AG08396 (cell line): Measurements from ENCODE around the gene RUSF1.
"Not testable (repeated sequence)": the region's sequence is repeated elsewhere in the genome, so short reads cannot be mapped to it uniquely, and the experiment has no call there.

ENCODE experiments used
- DNase-seq: peaks from one replicate; pipeline ENCODE4 v3.0.0; 2012; ENCODE audit warnings: low spot score, mixed read lengths

The RUSF1 gene

GRCh38 chr16:31507929-31508705 lies at the start of gene RUSF1:
Gene RUSF1, minus strand, starts transcription at chr16:31508391. Its CDS starts 18 bp downstream, at chr16:31508373.
- peak; percentile 88 for DNase-seq

- no peak for DNase-seq
These were observed 34.6 kb upstream of the RUSF1 start for GRCh38 chr16:31542763-31543162.

- not testable (repeated sequence) for DNase-seq
These were observed 31.6 kb upstream of the RUSF1 start for GRCh38 chr16:31539762-31540161.

DNA sequence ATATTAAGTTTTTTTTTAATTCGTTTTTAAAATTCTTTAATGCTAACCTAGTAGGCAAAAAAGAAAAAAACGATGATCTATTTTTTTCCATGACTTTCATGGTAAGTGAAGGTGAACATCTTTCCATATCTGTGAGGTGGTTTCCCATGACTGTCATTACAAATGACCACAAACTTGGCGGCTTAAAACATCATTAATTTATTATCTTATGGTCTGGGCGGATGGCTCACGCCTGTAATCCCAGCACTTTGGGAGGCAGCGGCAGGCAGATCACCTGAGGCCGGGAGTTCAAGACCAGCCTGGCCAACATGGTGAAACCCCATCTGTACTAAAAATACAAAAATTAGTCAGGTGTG lies 30.0 kb upstream of the RUSF1 start:
- DNase-seq: not testable (repeated sequence)

DNA sequence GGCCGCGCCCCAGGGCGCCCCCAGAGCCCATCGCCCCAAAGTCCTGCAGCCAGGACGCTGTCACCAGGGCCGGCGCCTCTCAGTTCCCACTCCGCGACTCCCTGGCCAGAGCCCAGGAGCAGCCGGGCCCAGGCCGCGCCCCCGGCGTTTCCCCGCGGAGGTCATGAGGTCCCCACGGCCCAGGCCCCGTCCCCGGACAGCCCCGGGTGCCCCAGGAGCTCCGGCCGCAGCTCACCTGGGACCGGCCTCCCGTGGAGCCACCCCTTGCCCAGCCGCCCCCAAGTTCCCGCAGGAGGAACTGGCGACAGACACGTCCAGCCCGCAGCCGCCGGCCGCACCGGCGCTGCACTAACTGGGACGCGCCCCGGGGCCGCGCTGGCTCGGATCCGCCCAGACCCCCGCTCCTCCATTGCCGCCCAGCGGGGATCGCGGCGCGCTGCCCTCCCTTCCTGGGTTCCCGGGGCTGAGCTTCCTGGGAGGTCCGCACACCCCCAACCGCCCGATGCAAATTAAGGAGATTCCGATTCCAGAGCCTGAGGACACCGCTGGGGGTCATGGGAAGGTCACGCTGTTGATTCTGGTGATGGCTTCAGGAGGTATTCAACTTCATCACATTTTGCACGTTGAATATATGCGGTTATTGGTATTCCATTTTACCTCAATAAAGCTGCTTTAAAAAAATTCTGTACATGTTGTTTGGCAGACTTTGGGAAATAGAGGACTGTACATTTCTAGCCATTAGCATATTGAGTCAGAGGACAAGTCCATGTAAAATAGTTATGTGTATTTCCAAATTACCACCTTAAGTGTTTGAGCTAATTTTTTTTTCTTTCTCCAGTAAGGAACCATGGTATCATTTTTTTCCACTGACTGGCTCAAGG lies 29.4 kb upstream of the RUSF1 start:
- no peak for DNase-seq

GRCh38 chr16:31536804-31537361 lies 28.7 kb upstream of the RUSF1 start:
- no peak for DNase-seq

DNA sequence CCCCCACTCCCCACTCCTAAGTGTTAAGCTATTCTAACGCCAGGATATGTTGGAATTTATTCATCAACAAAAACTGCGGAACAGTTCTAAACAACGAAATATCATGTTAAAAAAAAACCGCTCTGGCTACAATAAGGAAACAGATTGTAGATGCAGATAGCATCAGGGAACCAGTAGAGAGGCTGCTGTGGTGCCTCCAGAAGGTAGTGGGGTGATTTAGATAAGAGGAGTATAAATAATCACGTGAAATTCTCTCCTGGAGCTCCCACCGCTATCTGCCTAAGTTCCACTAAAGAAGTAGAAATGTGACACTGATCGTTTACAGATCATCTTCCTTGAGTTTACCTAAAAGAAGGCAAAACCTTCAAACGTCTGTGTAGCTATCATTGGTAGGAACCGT lies 27.5 kb upstream of the RUSF1 start:
- DNase-seq: no peak

DNA sequence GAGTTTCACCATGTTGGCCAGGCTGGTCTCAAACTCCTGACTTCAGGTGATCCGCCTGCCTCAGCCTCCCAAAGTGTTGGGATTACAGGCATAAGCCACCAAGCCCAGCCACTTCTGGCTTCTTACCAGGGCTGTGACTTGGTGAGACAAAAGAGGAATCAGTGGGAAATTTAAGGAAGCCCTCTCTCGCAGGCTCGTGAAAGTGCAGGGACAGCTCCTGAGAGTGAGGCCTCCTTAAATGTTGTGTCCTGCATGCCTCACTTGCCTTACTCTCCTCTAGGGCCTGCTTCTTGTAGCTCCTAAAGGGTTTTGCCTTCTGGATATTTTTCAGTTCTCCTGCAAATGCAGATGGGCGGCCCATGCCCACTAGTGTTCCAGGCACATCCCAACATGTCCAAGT lies 24.7 kb upstream of the RUSF1 start:
- DNase-seq: no peak

GRCh38 chr16:31532120-31532519 lies 23.9 kb upstream of the RUSF1 start:
- DNase-seq: no peak

GRCh38 chr16:31531096-31531495 lies 22.9 kb upstream of the RUSF1 start:
- no peak for DNase-seq

- no peak for DNase-seq
These were observed 22.2 kb upstream of the RUSF1 start for GRCh38 chr16:31530405-31530804.

DNA sequence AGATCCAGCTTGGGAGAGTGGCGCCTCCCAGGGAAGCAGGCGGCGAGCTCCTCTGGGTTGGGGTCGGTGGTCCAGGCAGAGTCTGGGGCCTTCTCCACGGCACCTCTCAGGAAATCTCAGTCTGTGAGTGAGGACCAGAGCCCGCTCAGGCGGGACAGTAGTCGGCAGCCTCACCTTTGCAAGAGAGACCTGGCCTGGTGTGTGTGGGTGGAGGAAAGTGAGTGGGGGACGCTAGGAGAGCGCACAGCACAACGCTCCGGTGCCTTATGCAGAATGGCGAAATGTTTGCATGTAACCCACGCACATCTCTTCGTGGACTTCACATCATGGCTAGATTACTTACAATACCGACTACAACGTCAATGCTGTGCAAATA lies 21.7 kb upstream of the RUSF1 start:
- DNase-seq: no peak

DNA sequence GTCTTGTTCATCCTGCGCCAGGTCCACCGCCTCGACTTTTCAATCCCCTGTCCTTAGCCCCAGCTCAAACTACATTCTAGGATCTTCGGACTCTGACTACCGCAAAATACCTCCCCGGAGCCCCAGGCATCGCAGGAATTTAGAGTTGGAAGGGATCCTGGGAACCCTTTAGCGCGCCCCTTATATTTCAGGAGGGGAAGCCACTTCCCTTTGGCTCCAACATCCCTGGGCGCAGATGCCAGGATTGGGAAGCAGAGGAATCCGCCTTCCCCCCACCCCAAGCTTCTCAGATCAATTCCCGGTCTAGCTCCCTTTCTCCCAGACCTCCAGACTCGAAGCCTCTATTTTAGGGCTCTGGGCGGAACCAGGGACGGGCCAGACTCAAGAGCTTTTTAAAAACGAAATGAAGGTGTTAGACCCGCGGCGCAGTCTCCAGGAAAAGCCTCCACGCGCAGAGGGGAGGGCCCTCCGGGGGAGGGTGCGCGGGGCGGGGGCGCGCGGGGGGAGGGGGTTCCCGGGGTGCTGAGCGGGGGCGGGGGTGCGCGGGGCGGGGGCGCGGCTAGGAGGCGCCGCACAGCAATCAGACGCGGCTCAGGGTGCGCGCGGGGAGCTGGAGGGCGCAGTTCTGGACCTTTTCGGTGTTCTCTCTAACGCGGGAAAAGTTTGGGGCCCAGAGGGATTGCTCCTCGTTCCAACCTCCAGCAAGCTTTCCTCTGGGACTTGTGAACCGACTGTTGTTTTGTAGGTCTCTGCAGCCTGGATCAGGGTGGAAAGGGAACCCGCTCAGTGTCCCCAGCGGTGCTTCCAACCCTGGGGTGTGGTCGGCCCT lies 21.1 kb upstream of the RUSF1 start:
- DNase-seq: peak; percentile 56

DNA sequence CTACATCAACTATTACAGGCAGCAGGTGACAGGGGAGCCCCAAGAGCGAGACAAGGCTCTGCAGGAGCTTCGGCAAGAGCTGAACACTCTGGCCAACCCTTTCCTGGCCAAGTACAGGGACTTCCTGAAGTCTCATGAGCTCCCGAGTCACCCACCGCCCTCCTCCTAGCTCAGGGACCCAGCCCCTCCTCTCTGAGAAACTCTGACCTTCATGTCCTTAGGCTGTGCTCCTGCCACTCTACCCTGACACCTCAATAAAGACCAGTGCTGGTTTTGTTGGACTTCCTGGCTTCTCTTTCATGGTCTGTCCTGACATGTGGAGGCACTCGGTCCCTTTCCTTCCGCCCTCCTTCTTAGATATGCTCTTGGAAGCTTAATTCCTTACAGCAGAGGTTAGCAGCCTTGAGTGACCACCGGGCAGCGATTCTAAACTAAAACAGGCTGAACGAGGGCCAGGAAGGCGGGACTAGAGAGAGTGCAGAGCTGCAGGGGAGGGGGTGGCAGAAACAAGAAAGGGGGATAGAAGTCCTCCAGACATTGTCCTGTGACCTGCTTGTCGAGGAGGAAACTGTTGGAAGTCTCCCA lies 20.4 kb upstream of the RUSF1 start:
- no peak for DNase-seq

DNA sequence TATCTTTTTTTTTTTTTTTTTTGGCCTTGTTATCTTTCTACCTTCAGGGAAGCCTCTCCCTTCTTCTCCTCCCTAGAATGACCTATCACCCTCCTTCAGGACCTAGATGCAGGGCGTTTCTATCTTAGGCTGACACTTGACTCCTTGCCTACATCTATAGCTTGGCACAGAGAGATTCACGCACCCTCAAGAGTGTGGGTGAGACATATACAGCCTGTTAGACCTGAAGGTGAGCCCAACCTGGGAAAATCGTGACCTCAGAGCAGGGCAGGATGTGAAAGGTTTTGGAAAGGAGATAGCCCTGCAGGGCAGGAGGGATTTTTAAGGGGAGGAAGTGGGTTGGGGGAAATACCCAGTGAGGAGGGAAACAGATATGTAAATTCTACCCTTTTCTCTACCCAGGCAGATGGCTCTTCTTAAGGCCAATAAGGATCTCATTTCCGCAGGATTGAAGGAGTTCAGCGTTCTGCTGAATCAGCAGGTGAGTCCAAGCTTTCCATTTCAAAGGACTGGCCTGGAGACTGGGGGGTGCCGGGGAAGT lies 19.6 kb upstream of the RUSF1 start, which contains the start of gene AHSP:
AHSP (plus strand) TSS at position 167 of the 541 bp plus-strand sequence; CDS start at position 407, 240 bp downstream.
- DNase-seq: no peak

DNA sequence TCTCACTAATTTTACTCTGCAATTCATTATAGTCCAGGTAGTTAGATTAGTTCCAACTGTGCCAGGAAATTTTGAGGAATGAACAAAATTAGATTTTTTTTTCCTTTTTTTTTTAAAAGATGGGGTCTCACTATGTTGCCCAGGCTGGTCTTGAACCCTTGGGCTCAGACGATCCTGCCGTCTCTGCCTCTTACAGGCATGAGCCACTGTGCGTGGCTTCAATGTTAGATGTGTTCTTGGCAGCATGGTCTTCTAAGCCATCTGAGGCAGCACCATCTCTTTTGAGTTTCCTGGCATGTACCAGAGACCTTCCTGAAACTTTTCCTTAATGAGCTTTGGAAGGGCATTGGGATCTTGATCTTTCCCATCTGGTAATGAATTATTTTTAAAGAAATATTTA lies 16.9 kb upstream of the RUSF1 start:
- DNase-seq: no peak

DNA sequence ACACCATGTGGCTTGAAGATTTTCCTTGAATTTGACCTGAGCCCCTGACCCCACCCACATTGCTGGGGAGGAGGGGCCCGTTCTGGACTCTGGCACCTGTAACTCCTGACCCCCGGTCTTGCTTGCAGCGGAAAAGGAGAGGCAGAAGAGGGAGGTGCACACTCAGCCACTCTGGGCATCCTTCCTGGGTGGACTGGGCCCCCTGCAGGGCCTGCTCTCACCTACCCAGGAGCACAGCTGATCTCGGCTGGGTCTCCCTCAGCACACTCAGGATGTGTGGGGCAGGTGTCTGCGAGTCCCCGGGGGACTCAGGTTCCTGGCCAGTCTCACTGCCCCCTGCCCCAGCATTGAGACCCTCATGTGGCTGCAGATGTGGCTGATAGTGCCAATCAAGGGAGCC lies 15.6 kb upstream of the RUSF1 start:
- DNase-seq: not testable (repeated sequence)

DNA sequence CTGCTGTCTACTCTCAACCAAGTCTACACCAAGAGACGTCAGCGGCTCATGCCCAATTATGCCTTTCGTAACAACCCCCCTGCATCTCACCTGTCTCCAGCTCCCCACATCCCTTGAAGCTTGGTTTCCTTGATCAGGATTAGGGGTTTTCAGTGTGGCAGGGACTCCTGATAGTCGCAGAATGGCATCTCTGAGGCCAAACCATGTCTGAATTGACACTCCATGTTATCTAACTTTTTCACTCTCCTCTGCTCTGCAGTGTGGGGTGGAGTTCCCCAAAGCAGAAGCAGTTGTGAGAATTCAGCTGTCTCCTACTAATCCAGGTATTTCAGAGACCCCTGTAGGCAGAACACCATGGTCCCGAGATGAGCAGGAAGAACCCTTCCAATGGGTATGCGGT lies 13.9 kb upstream of the RUSF1 start:
- no peak for DNase-seq

- DNase-seq: no peak
These were observed 13.2 kb upstream of the RUSF1 start for GRCh38 chr16:31521368-31521767.

DNA sequence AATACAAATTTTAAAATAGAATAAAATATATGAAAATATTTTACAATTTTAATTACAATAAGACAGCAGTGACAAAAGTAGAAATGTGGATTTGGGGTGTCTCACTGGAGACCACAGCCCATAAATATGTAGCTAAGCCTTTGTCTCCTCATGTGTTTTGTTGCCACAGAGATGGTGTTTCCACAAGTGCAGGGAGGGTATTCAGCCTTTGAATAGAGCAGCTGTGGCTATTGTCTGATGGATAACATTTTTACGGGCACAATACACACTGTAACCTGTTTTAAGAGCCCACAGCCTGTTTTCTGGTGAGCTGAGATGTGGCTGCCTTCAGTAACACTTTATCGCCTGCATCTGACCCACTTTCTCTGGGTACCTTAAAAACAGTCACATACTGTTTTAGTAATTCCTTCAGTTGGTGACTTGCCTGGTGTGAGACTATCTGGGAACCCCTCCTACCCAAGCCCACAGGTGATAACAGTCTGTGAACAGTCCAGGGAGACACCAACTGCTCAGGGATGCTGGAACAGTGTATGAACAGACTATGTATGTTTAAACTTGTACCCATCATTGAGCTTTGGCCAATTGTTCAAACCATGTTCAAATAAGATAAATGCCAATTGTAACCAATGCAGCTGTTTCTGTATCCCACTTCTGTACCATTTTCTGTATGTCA lies 11.7 kb upstream of the RUSF1 start:
- no peak for DNase-seq
